ENCODE results near the gene IL17RB.

IL17RB gene, protein sequence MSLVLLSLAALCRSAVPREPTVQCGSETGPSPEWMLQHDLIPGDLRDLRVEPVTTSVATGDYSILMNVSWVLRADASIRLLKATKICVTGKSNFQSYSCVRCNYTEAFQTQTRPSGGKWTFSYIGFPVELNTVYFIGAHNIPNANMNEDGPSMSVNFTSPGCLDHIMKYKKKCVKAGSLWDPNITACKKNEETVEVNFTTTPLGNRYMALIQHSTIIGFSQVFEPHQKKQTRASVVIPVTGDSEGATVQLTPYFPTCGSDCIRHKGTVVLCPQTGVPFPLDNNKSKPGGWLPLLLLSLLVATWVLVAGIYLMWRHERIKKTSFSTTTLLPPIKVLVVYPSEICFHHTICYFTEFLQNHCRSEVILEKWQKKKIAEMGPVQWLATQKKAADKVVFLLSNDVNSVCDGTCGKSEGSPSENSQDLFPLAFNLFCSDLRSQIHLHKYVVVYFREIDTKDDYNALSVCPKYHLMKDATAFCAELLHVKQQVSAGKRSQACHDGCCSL

DNA sequence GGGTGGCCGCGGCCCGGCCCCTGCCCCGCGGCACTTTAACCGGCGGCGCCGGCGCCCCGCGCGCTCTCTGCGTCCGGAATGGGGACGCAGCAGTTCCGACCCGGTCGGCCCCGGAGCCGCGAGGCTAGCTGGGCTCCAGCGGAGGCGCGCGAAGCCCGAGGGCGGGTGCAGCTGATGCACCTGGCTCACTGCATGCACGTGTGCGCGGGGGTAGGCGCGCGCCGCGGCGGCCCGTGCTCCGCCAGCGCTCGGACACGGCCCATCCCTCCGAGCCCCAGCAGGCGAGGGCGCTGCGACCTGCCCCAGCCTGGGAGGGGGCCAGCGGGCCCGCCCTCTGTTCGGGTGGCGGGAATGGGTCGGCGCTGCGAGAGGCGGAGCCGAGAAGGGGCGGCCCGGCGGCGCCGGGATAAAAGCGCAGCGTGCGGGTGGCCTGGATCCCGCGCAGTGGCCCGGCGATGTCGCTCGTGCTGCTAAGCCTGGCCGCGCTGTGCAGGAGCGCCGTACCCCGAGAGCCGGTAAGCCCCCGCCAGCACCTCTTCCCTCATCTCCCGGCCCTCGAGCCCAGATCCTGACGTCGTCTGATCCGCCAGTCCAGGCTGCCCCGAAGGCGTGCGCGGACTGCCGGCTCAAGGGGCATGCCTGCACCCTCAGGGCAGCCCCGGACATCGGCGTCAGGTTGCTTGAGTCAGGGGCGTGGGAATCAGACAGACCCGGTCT lies at the start of gene IL17RB, which contains the start of gene CHDH:
IL17RB (plus strand) TSS at position 435 of the 717 bp plus-strand sequence; CDS start at position 456, 21 bp downstream.
CHDH (minus strand) TSS at position 286 of the 717 bp plus-strand sequence. CDS start 22,411 bp downstream, outside the sequence.
- no peak for DNase-seq (ENCODE audit: low read depth in 2 of 2)

DNA sequence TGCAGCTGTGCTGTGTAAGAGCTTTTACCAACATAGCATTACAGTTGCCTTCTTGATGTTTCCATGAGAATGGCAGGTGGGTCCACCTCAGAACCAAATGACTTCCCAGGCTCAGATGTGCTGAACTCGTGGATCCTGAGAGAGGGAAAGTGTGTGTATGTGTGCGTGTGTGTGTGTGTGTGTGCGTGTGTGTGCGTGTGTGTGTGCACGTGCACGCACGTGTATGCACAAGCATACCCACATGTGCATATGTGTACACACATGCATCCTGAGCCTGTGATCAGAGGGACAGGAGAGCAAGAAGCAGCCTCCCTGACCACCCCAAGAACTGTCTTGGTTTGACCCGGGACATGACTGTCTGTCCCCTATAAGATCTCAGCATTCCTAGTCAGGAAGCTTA lies 48.2 kb upstream of the IL17RB start:
- no peak for DNase-seq (ENCODE audit: low read depth in 2 of 2)

DNA sequence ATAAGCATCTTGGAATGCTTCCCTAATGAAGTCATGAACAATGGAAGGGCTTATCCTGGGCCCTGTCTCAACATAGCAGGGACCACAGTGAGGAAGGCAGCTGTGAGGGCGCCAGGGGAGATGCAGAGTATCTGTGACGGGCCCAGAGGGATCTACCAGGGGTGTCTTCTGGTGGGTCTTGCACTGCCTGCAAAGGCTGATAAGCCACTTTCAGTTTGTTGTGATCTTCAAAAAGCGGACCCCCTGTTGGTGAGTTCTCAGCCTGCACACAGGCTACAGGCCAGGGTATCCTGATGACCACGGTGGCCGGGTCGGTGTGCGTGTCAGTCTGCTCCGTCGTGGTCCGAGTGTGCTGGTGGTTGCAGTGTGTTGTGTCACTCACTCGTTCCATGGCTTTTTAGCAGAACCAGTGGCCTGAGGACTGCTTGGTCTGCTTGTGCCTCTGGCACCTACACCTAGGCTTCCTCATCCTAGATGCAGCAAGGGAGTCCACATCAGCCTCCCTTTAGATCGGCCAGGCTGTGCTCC lies 47.0 kb upstream of the IL17RB start:
- no peak for DNase-seq (ENCODE audit: low read depth in 2 of 2)

DNA sequence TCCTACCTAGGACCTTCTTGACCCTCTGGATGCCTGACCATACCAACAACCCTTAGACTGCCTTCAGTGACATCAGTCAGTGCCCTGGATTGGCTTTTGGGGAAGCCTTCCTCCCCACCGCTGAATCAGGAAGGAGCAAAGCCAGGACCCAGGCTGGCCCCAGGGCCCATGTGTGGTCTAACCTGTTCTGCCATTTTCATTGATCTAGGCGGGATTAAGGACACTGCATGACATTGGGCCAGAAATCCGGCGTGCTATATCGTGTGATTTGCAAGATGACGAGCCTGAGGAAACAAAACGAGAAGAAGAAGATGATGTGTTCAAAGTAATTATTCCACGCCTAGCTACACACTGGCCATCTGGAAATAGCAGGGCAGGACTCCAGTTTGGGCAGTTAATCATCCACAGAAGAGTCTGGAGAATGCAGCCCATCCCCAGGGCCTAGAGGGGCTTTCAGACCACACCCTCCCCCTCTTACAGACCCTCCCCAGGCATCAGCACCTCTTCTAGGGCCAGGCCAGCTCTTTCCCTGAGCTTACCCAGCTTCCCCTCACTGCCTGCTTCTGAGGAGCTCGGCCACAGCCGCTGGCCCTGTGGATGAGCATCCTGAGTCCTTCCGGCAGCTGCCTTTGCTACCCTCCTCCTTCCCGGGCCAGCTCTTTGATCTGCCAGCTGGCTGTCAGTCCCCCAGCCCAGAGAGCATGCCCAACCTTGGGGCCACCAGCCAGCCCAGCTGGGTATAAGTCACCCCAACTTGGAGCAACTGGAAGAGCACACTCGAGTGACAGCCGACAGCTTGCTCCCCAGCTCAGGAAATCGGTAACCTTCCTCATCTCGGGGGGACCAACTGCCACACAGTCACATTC lies 46.1 kb upstream of the IL17RB start:
- DNase-seq (ENCODE audit: low read depth in 2 of 2) = no peak

DNA sequence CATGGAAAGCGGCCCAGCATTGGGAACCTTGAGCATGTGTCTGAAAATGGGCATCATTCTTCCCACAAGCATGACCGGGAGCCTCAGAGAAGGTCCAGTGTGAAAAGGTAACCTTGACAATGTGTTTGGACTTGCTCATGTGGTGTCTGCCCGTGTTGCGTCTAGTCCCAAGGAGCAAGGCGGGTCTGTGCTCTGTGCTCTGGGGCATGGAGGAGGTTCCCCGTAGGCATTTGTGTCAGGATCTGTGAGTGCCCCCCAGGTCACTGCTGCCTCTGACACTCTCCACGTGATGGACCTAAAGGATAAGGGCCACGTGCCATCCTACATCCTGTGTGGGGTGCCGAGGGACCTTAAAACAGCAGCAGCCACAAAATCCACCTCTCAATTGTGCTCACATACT lies 45.0 kb upstream of the IL17RB start:
- no peak for DNase-seq (ENCODE audit: low read depth in 2 of 2)

DNA sequence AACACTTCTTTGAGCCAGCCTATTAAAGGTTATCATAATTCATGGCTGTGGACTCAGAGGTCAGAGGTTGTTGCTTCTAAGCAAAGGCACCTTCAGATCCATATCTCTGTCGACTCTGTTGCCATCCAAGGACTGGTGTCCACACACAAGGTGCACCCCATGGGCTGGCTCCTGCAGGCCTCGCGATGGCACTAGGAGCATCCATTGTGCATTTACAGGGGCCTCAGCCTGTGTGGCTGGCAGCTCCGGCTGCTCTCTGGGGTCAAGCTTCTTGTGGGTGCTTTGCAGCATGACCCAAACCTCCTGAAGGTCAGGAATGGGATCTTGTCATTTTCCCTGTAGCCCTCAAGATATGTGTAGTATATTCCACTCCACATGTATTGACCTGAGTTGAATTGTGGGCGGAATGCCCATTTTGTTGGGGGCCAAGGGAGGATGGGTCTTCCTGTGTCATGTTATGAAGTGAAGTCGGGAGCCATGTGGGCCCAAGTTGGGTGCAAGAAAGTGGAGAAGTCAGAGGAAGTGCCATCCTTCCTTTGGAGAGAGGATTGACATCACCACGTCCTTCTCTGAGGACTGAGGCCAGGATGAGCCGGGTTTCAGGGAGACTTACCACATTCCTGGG lies 44.0 kb upstream of the IL17RB start:
- DNase-seq (ENCODE audit: low read depth in 2 of 2) = no peak

DNA sequence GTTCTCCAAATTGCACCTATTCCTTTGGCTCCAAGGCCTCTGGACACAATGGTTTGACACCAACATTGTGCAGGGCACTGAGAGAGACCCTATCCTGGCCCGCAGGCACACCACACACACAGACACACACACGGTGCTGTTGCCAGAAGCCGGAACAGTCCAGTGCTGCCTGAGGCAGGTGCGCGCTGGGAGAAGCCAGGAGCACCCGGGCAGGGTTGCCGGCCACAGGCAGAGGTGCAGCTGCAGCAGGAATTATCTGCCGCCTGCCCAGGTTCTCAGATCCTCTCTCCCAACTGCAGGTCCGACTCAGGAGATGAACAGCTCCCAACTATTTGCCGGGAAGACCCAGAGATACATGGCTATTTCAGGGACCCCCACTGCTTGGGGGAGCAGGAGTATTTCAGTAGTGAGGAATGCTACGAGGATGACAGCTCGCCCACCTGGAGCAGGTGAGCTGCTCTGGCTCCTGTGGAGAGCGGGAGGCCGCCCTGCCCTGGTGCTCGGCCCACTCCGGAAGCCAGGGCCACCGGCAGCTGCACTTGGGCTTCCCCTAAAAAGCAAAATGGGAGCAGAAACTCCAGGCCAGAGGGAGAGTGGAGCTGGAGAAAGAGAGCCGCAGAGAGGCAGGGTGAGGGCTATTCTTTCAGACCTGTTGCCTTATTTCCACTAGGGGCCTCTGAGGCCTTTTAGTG lies 43.1 kb upstream of the IL17RB start:
- no peak for DNase-seq (ENCODE audit: low read depth in 2 of 2)

DNA sequence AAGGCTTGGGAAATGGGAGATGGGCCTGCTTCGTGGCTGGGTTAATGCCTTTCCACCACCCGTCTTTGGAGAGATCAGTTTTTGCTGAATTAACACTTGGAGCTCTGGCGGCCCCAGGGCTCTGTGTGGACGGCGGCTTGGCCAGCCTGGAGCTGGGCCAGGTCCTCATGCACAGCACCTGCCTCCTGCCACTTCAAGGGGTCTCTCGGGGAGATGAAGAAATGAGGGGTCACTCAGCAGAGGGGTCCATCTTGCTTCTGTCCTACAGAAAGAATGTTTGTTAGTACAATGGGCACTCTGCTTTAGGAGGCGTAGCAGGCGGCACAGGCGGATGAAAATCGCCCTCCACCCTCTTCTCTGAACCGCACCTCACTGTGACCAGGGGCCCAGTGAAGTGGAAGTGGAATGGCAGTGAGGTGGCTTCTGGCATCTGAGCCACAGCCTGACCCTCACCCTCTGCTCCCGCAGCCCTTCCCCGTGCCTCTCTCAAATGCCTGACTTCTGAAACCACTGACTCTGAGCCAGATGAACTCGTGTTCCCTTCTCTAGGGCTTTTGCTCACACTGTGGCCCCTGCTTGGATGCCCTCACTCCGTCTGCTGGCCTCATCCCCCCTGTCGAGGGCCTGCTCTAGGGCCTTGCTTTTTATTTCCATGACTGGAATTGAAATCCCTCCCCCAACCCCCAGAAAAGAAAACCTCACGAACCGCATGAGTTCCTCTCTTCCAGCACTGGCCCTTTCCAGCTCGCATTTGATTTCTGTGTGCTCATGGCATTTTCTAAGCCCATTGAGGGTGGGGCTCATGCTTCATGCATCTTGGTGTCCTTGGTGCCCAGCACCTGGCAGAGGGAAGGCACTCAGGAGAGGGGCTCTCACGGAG lies 42.3 kb upstream of the IL17RB start:
- DNase-seq (ENCODE audit: low read depth in 2 of 2) = no peak

DNA sequence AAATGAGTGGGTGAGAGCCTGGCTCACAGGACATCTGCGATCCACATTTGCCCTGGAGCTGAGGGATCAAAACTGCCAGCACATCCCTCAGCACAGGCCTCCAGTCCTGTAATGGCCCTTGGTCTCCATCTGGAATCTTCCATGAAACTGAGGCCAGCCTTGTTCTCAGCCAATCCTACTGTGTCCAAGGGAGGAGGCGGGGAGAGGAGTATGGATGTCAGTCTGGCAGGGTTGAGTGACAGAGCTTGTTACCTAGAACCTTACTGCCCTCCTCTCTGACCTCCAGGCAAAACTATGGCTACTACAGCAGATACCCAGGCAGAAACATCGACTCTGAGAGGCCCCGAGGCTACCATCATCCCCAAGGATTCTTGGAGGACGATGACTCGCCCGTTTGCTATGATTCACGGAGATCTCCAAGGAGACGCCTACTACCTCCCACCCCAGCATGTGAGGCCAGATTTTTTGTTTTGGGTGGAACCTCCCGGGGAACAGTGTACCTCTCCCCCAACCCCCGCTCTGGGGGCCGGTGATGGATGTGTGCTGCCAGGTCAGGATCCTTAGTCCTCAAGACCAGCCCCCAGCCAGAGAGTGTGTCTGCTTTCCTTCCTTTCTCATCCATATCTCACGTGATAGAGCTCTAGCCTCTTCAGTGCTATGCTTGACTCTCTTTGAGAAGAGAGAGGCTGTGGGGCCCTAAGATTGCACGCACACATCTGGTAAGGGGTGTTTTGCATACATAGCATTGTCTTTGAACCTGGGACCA lies 41.5 kb upstream of the IL17RB start:
- no peak for DNase-seq (ENCODE audit: low read depth in 2 of 2)

DNA sequence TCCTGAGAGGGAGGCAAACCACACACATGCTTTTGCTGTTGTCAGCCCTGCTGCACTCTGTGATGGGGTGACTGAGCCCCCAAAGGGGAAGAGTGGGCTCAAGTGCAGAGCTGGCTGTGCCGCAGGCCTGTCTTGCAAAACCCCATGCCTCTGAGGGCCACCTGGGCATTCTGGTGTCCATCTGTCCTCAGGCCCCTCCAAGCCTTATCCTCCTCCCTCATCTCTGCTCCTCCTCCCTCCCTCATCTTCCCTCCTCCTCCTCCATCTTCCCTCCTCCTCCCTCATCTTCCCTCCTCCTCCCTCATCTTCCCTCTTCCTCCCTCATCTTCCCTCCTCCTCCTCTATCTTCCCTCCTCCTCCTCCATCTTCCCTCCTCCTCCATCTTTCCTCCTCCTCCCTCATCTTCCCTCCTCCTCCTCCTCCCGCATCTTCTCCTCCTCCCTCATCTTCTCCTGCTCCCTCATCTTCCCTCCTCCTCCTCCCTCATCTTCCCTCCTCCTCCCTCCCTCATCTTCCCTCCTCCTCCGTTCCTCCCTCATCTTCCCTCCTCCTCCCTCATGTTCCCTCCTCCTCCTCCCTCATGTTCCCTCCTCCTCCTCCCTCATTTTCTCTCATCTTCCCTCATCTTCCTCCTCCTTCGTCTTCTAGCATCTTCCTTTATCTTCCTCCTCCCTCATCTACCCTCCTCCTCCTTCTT lies 40.8 kb upstream of the IL17RB start:
- no peak for DNase-seq (ENCODE audit: low read depth in 2 of 2)

DNA sequence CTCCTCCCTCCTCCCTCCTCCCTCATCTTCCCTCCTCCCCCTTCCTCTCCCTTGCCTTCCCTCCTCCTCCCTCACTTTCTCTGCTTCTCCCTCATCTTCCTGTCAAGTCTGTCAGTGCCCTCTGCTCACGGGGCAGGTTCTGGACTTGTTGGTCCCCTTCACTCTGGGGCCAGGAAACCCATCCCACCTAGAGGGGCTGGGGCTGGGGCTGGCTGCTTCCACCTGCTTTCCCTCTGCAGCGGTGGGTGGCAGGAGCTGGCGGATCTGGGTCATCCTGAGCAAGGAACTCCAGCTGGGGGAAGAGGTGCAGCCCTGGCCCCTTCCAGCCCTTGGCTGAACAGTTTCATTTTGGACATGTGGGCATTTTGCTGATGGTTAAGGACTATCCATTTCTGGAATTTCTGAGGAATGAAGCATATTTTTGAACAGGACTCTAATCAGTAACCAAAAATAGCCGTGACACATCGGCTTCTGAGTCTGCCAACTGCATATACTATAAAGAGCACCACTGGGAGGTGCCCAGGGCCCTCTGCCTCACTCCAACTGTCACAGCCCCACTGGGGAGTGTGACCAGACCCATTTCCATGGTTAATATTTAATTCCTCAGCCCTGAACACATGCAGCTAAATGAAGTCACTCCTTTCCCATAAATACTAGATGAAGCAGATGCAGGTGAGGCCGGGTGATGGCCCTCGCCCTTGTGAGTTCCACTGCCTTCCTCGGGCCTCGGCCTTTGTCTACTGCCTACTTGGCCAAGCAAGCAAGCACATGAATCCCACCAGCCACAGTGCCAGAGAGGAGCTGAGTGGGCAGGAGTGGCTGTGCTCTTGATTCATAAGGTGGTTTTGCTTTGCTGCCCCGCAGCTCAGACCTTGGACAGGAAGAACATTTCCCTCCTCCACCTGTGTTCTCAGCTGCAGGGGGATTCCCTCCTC lies 39.9 kb upstream of the IL17RB start:
- no peak for DNase-seq (ENCODE audit: low read depth in 2 of 2)

DNA sequence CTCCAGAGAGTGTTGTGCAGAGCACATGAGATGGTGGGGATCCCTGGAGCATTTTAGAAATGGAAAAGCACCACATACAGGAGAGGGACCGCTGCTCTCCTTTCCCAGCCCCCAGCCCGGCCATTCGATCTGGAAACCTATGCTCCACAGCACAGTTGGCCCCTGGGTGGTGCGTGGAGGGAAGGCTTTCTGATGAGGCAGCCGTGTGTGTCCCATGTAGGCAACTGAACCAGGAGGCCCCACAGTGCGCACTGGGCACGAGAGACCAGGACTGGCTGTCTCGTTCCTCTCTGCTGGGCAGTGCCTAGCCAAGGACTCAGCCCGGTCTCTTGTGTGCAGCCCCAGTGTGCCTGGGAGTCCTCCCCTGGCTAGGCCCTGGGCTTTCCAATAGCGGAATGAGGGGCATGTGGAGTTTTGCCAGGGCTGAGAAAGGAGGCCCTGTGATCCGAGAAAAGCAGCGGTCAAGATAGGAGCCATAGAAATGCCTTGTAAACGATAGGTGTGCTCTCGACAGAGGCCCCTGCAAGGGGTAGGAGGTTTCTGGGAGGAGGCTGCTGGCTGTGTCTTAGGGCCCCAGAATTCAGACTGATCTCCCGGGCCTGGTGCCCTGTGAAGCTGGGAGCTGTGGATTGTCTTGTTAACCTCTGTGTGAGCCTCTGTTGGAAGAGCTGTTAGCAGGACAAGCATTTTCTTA lies 39.1 kb upstream of the IL17RB start:
- no peak for DNase-seq (ENCODE audit: low read depth in 2 of 2)

DNA sequence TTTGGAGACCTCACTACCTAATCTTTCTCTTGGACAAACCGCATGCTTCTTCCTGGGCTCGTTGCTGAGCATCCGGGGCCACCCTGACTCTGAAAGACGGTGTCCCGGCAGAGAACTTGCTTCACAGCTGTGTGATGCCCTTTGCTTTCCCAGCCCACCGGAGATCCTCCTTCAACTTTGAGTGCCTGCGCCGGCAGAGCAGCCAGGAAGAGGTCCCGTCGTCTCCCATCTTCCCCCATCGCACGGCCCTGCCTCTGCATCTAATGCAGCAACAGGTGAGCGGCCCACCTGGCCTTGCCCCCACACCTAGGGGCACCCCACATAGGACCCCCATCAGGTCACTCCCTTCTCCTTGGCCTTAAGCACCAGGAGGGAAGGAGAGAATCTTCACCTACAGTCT lies 37.9 kb upstream of the IL17RB start:
- no peak for DNase-seq (ENCODE audit: low read depth in 2 of 2)

DNA sequence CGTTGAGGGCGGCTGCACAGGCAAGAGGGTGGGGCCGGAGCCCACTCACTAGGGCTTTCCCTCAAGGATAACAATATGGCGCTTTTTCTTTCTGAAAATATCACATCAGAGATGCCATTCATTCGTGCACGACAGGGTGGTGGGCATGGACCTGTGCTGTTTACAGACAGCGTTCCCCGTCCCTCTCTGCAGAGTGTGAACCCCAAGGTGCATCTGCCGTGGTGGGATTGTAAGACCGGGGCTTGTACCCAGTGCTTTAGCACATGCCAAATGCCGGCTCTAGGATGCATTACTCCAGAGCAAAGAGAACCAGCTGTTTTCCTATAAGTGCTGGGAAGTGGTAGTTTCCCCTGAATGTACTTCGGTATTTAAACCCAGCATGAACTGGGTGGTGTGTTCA lies 37.1 kb upstream of the IL17RB start:
- no peak for DNase-seq (ENCODE audit: low read depth in 2 of 2)

DNA sequence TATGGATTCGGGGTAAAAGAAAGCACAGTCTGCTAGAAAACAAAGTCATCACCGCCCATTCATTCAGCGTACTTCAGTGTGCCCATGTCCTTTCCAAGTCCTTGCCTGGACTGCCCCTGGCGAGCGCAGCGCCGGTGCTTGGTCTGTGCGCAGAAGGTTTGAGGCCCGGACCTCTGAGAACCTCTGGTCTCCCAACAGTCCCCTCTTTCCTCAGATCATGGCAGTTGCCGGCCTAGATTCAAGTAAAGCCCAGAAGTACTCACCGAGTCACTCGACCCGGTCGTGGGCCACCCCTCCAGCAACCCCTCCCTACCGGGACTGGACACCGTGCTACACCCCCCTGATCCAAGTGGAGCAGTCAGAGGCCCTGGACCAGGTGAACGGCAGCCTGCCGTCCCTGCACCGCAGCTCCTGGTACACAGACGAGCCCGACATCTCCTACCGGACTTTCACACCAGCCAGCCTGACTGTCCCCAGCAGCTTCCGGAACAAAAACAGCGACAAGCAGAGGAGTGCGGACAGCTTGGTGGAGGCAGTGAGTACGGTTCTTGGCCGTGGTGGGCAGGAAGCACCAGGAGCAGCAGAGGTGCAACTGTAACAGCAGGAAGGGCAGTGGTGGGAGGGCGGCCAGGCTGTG lies 36.5 kb upstream of the IL17RB start:
- DNase-seq (ENCODE audit: low read depth in 2 of 2) = no peak

Data from stimulated activated CD8-positive, alpha-beta memory T cell treated with anti-CD3 and anti-CD28 coated beads, Interleukin-2, amount 100 ng/mL, for 1 hour (primary cell).